Measurements from ENCODE around the gene SLC37A3. TPM values are rescaled to one million over a fixed set of nuclear protein-coding genes. Genes with fewer than 3 reads are reported as not detected.

SLC37A3 gene
- total RNA-seq, 2 donors from 2014 or later, result 25.8 to 38.8 TPM

- H3K4me1 ChIP-seq (replicated peaks), result no peaks in the 10 kb centered on the region
- no peak for DNase-seq (ENCODE audit: low spot score)
- H3K9me3 ChIP-seq, result no peaks in the 10 kb centered on the region
- no peak overlapping the region for H3K27ac ChIP-seq
- intact Hi-C loops (cut with DNase I), result no loop called here
- H3K4me3 ChIP-seq, result no peak overlapping the region
- no peaks in the 10 kb centered on the region for H3K27me3 ChIP-seq (replicated peaks; ENCODE audit: insufficient read depth)
- 88% methylated on average over 4 of the region's 4 CpGs for WGBS
- no peak for TF ChIP-seq POLR2A (IDR thresholded peaks at IDR 0.05)
- TF ChIP-seq, protein P1, sequence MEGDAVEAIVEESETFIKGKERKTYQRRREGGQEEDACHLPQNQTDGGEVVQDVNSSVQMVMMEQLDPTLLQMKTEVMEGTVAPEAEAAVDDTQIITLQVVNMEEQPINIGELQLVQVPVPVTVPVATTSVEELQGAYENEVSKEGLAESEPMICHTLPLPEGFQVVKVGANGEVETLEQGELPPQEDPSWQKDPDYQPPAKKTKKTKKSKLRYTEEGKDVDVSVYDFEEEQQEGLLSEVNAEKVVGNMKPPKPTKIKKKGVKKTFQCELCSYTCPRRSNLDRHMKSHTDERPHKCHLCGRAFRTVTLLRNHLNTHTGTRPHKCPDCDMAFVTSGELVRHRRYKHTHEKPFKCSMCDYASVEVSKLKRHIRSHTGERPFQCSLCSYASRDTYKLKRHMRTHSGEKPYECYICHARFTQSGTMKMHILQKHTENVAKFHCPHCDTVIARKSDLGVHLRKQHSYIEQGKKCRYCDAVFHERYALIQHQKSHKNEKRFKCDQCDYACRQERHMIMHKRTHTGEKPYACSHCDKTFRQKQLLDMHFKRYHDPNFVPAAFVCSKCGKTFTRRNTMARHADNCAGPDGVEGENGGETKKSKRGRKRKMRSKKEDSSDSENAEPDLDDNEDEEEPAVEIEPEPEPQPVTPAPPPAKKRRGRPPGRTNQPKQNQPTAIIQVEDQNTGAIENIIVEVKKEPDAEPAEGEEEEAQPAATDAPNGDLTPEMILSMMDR (IDR thresholded peaks at IDR 0.05), result no peak
- no peak for TF ChIP-seq POLR2AphosphoS5 (IDR thresholded peaks at IDR 0.05)
- H3K36me3 ChIP-seq, result no peaks in the 10 kb centered on the region
These were observed 29.0 kb downstream of the SLC37A3 start for GRCh38 chr7:140369294-140369693.

- no peaks in the 10 kb centered on the region for H3K9me3 ChIP-seq
- no peaks in the 10 kb centered on the region for H3K27me3 ChIP-seq (replicated peaks; ENCODE audit: insufficient read depth)
- no peaks in the 10 kb centered on the region for H3K36me3 ChIP-seq
- TF ChIP-seq POLR2A (IDR thresholded peaks at IDR 0.05) (no peak), POLR2AphosphoS5 (IDR thresholded peaks at IDR 0.05) (no peak)
- TF ChIP-seq, protein P1 (IDR thresholded peaks at IDR 0.05), result no peak
- no peak overlapping the region for H3K4me3 ChIP-seq
- WGBS, result 88% methylated on average over 9 of the region's 9 CpGs
- DNase-seq (ENCODE audit: low spot score), result no peak
- H3K27ac ChIP-seq, result no peak overlapping the region
- no peaks in the 10 kb centered on the region for H3K4me1 ChIP-seq (replicated peaks)
- intact Hi-C loops (cut with DNase I), result no loop called here
These were observed 30.8 kb downstream of the SLC37A3 start for GRCh38 chr7:140367528-140367927.

GRCh38 chr7:140364819-140365218, 33.5 kb downstream of the SLC37A3 start:
- intact Hi-C loops (cut with DNase I), result no loop called here
- Histone ChIP-seq H3K4me1 (replicated peaks) (no peaks in the 10 kb centered on the region), H3K9me3 (no peaks in the 10 kb centered on the region), H3K27ac (no peak overlapping the region), H3K36me3 (no peaks in the 10 kb centered on the region), H3K27me3 (replicated peaks; ENCODE audit: insufficient read depth) (no peaks in the 10 kb centered on the region), H3K4me3 (no peak overlapping the region)
- WGBS, result 60% methylated on average over 3 of the region's 3 CpGs
- TF ChIP-seq, protein P1 (IDR thresholded peaks at IDR 0.05), result no peak
- TF ChIP-seq POLR2A (IDR thresholded peaks at IDR 0.05) (no peak), POLR2AphosphoS5 (IDR thresholded peaks at IDR 0.05) (no peak)
- DNase-seq (ENCODE audit: low spot score), result no peak

DNA sequence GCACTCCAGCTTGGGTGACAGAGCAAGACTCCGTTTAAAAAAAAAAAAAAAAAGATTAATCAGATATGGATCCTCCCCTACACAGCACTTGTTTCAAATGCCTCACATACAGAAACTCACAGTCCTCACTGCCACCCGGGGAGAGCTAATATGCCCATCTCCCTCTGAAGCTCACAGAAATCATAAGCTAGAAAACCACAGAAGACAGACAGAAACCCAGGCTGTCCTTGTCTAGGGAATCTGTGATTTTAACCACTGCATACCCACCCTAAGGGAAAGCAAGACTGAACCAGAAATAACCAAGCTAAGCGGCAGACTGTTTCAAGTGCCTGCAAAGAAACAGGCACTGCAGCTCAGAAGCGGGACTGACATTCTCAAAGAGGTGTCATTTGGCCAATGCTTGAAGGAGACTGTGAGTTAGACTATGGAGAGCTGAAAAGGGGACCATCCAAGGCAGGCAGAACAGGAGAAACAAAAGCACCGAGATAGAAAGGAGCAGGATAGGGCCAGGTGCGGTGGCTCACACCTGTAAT, 37.6 kb downstream of the SLC37A3 start:
- 85% methylated on average over 6 of the region's 6 CpGs for WGBS
- DNase-seq (ENCODE audit: low spot score), result no peak
- Histone ChIP-seq H3K36me3 (no peaks in the 10 kb centered on the region), H3K27me3 (replicated peaks; ENCODE audit: insufficient read depth) (no peaks in the 10 kb centered on the region), H3K27ac (no peak overlapping the region), H3K4me3 (no peak overlapping the region), H3K4me1 (replicated peaks) (no peaks in the 10 kb centered on the region), H3K9me3 (no peaks in the 10 kb centered on the region)
- TF ChIP-seq, protein P1 (IDR thresholded peaks at IDR 0.05), result no peak
- TF ChIP-seq POLR2AphosphoS5 (IDR thresholded peaks at IDR 0.05) (no peak), POLR2A (IDR thresholded peaks at IDR 0.05) (no peak)
- intact Hi-C loops (cut with DNase I), result no loop called here

DNA sequence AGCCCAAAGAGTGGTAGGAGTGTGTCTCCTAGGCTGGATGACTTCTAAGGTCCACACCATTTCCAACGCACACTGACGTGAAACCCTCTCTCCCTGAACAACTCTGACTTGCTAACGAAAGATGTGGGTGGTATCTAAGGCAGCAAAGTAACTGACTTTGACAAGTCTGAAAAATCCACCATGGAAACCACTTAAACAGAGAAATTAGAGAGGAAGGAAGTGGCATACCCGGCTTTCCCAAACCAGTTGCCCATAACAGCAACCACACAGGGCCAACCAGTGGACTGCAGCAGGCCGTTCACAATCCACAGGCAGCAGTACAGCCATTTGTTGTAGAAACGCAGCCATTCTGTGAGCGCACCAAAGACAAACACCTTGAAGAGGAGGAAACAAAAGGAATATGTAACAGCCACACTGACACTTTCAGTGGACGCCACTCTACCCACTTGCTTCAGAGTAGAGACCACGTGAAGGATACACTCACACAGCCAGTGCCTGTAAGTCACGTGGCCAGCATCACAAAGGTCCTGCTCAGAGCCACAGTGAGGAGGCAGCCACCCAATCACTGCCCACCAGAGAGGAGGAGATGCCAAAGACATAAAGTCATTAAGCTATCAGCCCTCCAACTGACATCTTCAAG, 39.8 kb downstream of the SLC37A3 start:
- no peaks in the 10 kb centered on the region for H3K36me3 ChIP-seq
- DNase-seq (ENCODE audit: low spot score), result no peak

More for the DNA sequence above, 39.8 kb downstream of the SLC37A3 start:
- intact Hi-C loops (cut with DNase I), result no loop called here
- TF ChIP-seq POLR2A (IDR thresholded peaks at IDR 0.05) (no peak), POLR2AphosphoS5 (IDR thresholded peaks at IDR 0.05) (no peak)
- TF ChIP-seq, protein P1 (IDR thresholded peaks at IDR 0.05), result no peak
- 88% methylated on average over 10 of the region's 10 CpGs for WGBS
- Histone ChIP-seq H3K9me3 (no peaks in the 10 kb centered on the region), H3K27ac (no peak overlapping the region), H3K4me1 (replicated peaks) (no peaks in the 10 kb centered on the region), H3K27me3 (replicated peaks; ENCODE audit: insufficient read depth) (no peaks in the 10 kb centered on the region), H3K4me3 (no peak overlapping the region)
